ENCODE data around the gene TANC1.
A peak's percentile ranks its signal among the peaks of the same experiment; 100 is the strongest.
"Not testable (repeated sequence)": the region's sequence is repeated elsewhere in the genome, so short reads cannot be mapped to it uniquely, and the experiment has no call there.

TANC1 gene

GRCh38 chr2:159094173-159094737 lies 125.8 kb downstream of the TANC1 start:
- peak in 7 of 42 donors; percentile 12 to 63 (median 38) for DNase-seq
- intact Hi-C loops (cut with DNase I) = no loop called here

DNA sequence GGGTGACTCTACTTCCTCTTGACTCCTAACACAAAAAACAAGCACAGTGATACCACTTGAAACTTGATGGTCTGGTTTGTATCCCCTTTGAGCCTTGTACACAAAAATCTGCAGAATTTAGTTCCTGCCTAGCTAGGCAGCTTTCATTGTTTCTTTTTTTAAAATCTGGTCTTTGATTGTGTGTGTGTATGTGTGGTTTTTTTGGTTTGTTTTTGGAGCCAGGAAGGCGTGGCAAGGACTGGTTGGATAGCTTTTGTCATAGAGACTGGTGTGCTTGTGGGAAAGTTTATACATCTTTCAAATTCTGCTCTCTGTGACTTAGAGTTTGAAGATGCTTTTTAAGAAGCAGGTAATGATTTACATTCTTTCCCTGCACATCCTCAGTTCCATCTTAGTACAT lies 127.4 kb downstream of the TANC1 start:
- intact Hi-C loops (cut with DNase I) = no loop called here
- no peak for DNase-seq

DNA sequence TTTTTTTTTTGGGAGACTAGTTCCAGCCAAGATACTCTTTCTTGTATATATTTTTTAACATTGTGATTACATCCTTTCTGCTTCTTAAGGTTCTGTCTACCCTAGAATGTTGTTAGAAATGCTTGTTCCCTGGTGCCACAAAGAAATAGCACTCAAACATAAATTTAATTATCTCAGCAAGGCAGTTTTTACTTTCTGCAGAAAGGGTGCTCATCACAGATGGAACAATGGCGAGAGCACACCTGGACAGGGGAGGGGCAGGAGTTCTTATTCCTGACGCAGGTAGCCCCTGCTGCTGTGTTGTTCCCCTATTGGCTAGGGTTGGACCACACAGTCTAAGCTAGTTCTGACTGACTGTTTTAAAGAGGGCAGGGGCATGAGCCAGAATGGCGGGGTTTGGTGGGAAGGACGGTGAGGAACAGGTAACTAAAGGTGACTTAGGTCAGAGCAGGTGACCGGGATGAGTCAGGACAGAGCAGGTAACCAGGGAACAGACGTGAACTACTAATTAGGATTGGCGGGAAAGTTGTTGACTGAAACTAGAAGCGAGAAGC lies 127.9 kb downstream of the TANC1 start:
- intact Hi-C loops (cut with DNase I); DNase-seq: not testable (repeated sequence)

DNA sequence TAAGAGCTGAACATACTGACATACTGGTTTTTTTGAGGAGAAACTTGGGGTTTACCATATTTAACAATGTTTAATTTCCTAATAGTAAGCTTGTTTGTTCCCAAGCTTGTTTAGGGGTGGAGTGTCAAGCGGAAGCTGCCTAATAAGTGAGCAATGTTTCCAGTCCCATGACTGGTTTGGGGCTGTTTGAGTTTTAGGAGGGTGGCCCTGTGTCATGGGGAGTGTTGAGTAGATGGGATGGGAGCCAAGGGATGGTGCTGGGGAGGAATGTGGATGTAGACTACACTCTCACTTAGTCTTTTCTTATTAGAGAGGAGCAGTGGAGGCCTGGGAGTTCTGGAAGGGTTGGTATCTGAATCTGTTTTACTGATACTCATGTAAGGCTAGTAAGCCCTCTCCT lies 128.5 kb downstream of the TANC1 start:
- intact Hi-C loops (cut with DNase I) = no loop called here
- no peak for DNase-seq

DNA sequence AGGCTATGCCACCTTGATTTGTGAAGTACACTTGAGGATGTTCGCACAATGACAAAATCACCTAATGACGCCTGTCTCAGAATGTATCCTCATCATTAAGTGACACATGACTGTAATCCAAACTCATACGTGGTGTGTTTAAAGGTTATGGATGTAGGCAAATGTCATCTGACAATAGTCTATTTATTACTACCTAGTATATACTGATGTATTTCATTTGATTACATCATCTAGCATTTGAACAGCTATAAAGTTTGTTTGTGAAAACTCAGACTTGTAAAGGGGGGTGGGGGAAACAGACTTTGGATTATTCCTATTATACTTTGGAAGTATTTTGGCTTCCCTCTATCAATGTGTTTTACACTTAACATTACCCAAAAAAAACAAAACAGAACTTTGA lies 129.9 kb downstream of the TANC1 start:
- intact Hi-C loops (cut with DNase I) = no loop called here

DNA sequence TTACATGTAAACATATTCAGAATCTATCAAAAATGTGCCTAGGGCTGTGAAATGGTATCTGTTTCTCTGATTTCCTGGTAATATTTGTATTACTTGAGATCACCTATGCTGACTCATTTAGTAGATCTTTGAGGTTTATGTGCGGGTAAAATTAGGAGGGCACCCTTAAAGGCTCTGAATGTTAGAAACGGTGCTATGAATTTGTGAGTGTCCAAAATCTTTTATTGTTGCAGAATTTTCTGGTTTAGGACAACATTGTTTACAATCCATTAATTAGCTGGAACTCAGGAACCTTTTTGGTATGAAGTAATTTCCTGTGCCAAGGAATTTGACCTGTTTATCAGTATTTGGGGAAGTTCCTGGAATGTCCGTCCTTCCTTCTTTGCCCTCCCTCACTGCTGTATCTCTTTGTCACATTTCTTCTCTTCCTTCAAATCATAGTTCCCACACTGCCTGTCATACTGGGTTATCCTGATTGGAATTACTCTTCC lies 130.5 kb downstream of the TANC1 start:
- intact Hi-C loops (cut with DNase I) = no loop called here
- DNase-seq = no peak

More for the DNA sequence above, 129.9 kb downstream of the TANC1 start:
- no peak for DNase-seq

- DNase-seq = peak in 22 of 42 donors; percentile 19 to 71 (median 48)
- intact Hi-C loops (cut with DNase I) = no loop called here
Measured at GRCh38 chr2:159101755-159102489, 133.5 kb downstream of the TANC1 start.

DNA sequence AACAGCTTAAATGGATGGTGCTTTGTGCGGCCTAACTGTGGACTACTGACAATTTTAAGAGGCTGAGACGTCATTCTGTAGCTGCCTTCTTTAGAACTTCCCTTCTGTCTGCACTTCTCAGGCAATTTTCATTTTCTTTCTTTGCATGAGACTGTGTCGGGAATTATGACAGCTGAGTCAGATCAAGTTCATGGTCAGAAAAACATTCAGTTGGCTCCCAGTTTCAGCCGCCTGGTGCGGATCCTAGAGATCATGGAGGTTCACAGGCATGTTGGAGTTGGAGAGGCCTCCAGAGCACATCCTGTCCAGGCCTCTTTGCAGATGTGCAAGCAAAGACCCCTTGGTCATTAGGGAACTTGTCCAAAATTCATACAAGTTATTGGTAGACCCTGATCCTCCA lies 135.0 kb downstream of the TANC1 start:
- intact Hi-C loops (cut with DNase I) = no loop called here
- DNase-seq = no peak

GRCh38 chr2:159106109-159106508 lies 137.7 kb downstream of the TANC1 start:
- intact Hi-C loops (cut with DNase I) = no loop called here
- no peak for DNase-seq

DNA sequence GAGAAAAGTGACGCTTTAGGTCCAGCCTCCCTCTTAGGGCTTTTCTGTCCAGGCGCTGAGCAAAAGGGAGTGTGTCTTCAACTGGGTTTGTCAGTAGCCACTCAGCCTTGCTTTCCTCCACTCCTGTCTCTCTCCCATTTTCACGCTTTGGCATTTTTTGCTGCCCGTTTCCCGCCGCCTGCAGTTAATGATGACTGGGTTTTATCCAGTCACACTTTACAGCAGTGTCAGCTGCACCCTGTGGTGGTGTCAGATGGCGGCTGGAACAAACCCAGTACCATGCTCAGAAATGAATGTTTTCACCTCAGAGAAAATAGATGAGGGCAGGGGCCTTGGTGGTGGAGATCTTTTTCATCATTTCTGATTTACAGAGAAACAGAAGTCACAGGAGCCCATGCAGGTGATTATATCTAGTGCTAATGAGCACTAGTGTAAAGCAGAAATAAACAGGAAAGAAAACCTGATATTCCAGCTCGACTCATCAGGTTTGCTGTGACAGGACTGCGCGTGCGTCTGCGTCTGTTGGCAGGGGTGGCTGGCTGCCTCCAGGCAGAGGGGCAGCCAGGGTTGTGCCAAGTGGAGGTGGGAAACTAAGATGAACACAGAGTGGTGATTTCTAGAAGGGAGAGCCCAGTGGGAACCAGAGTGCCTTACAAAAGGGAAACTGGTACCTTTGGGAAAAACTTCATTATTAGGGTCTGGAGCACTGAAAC lies 139.9 kb downstream of the TANC1 start:
- intact Hi-C loops (cut with DNase I) = no loop called here
- no peak for DNase-seq

DNA sequence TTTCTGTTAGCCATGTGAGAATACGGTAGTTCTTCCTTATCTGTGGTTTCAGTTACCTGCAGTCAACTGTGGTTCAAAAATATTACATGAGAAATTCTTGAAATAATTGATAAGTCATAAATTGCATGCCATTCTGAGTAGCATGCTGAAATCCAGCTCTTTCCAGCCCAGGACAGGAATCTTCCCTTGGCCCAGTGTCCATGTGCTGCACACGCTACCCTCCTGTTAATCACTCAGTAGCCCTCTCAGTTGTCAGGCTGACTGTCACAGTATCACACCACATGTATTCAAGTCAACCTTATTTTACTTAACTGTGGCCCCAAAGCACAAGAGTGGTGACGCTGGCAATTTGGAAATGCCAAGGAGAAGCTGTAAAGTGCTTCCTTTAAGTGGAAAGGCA lies 141.1 kb downstream of the TANC1 start:
- intact Hi-C loops (cut with DNase I) = no loop called here
- no peak for DNase-seq

DNA sequence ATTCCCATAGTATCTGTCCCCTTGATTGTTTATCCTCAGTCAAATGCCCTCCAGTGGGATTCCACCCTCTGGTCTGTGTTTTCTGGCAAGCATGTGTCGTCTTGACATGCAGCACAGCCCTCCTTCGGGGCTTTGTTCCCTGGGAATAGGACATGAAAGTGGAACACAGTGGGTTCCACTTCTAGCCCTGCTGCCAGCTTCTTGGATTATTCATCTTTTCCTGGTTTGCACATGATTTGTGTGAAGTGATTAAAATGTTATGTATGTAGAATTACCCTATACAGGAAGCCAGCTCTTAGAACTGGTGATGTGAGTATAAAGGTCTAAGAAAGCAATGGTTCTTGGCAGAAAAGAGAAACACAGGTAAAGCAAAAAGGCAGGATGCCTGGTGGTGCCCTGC lies 142.3 kb downstream of the TANC1 start:
- intact Hi-C loops (cut with DNase I) = loop anchor here (10.0 kb wide), 1 partner anchor 76 kb away; no protein-coding TSS in a partner anchor
- no peak for DNase-seq

DNA sequence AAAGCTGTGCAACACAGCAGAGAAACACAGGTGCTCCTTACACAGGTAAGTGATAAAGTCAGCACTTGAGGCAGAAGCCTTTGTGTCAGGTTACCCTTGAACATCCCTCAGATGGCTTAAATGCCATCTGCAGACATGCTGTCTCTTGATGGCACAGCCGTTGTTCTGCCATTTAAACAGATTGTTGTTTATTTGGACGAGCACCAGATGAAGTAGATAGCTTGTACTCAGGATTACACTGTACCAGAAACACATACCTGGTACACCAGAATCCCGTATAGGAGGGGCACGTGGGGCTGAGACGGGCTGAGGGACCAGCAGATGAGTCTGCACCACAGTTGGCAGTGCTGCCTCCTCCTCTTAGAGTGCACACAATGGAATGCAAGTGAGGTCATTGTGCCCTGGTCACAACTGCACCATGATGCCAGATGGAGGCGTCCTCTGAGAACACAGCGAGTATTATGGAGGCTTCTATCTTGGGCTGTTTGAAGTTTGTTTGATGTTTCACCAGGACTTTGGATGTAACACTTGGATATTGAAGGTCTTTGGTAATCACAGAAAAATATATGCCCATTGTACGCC lies 143.0 kb downstream of the TANC1 start:
- peak; percentile 22 to 82 (median 64) for DNase-seq
- intact Hi-C loops (cut with DNase I) = loop anchor here (10.0 kb wide), 1 partner anchor 77 kb away; no protein-coding TSS in a partner anchor

- intact Hi-C loops (cut with DNase I) = loop anchor here (5.0 to 10.0 kb wide), 2 partner anchors 80 to 148 kb away; partner anchors contain the start of gene TANC1
- no peak for DNase-seq
Measured at GRCh38 chr2:159114835-159115234, 146.4 kb downstream of the TANC1 start.

DNA sequence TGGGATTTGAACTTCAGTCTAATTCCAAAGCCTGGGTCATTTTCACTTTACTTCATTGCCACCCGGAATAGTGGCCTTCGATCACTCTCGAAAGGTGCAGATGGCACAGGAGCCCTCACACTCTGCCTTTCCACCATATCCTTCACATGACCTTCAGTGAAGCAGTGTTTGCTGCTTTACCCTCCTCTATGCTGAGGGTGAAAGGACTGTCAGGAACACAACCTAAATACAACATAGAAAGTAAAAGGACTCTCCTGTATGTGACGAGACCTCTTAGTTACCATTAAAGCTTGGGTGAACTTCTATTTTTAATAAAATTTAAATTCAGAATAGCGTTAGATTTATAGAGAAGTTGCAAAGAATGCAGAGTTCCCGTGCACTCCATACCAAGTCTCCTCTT lies 148.5 kb downstream of the TANC1 start:
- DNase-seq = no peak
- intact Hi-C loops (cut with DNase I) = loop anchor here (5.0 to 10.0 kb wide), 2 partner anchors 82 to 150 kb away; partner anchors contain the start of gene TANC1

- intact Hi-C loops (cut with DNase I) = loop anchor here (1.0 to 10.0 kb wide), 3 partner anchors 83 to 216 kb away; partner anchors contain the start of gene TANC1
- DNase-seq = no peak
Measured at GRCh38 chr2:159117658-159118057, 149.2 kb downstream of the TANC1 start.

DNA sequence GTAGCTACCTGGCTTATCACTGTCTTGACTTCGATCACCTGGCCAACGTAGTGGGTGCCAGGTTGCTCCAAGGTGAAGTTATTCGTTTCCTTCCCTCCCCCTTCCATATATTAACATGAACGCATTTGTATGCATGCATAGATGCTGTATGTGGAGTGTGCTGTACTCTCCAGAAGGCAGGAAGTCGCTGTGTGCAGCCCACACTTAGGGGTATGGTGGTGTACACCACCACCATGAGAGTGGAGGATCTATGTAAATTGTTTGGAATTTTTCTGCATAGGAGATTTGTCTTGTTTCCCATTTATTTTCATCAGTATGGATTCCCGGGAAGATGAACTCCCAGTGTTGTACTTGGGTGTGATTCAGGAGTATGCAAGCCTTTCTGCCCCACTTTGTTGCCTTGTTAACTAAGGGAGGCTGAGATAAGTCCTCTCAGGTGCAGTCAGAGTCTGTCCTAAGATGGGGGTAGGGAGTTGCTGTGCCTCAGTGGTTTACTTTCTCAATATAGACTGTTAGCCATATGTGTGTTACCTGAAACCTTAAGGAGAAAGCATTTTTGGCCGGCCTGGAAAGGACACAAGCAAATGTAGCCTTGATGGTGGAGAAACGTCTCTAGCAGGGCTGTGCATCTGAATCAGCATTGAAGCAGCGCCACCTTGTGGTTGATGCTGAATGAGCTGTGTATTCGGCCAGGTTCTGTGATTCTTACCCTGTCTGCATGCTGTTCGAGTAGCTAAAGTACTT lies 149.8 kb downstream of the TANC1 start:
- intact Hi-C loops (cut with DNase I) = loop anchor here (1.0 to 10.0 kb wide), 3 partner anchors 83 to 217 kb away; partner anchors contain the start of gene TANC1

GRCh38 chr2:159118859-159119500 lies 150.5 kb downstream of the TANC1 start:
- no peak for DNase-seq
- intact Hi-C loops (cut with DNase I) = loop anchor here (1.0 to 10.0 kb wide), 3 partner anchors 84 to 218 kb away; partner anchors contain the start of gene TANC1

More for the DNA sequence above, 149.8 kb downstream of the TANC1 start:
- DNase-seq = peak; percentile 63 to 98 (median 94)
